ENCODE data around the gene CFAP410. TPM values are rescaled to one million over a fixed set of nuclear protein-coding genes. Genes with fewer than 3 reads are reported as not detected.

CFAP410 gene
- total and polyA plus RNA-seq, 2 of the 4 experiments (the other 2 are of a cell fraction) = 3.8 to 10.3 TPM

- no peak for TF ChIP-seq MAFK (IDR thresholded peaks at IDR 0.05; ENCODE audit: low read depth, low read length)
- no peak for TF ChIP-seq RCOR1 (IDR thresholded peaks at IDR 0.05; ENCODE audit: insufficient replicate concordance, low read length)
Measured at GRCh38 chr21:44297525-44298290, 41.5 kb downstream of the CFAP410 start (continued).

DNA sequence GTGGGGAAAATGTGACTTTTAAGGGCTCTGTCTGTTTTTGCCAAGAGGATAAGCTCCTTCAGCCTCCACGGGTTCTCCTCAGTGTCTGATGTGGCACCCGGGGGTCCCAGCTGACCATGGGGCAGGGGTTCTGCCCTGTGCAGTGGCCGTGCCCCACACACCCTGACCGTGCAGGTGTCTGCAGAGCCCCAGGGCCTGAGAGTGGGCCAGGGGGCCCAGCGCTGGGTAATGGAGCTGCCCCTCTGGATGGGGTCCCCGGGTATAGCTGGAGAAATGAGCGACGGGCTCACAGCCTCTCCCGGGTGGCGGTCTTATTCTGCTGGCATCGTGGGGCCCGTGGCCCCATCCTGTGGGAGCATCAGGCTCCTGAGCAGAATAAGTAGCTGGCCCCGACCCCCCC lies 42.3 kb downstream of the CFAP410 start:
- TF ChIP-seq POLR2A (IDR thresholded peaks at IDR 0.05; ENCODE audit: low read depth, low read length) (no peak), SMC3 (IDR thresholded peaks at IDR 0.05; ENCODE audit: low read depth, low read length) (no peak)
- no peaks in the 10 kb centered on the region for H3K9me3 ChIP-seq (ENCODE audit: control insufficient read depth, insufficient read depth, low read length)
- H3K4ac ChIP-seq (ENCODE audit: low read depth, low read length) = no peak overlapping the region
- no peak overlapping the region for H2AK9ac ChIP-seq (replicated peaks; ENCODE audit: low read depth, low read length, poor library complexity)
- 76% methylated on average over 8 of the region's 13 CpGs; no CpG with 5 or more reads in 1 of the 2 experiments for WGBS, 2 experiments (ENCODE audit: extremely low coverage in 2 of 2, insufficient read length in 1 of 2)
- H4K91ac ChIP-seq (ENCODE audit: insufficient read depth, low read depth, low read length) = no peak overlapping the region
- peaks cover 14% of the 10 kb centered on the region for H4K20me1 ChIP-seq (ENCODE audit: insufficient read depth, low read length)
- H4K8ac ChIP-seq (ENCODE audit: low read depth in 2 of 2, low read length in 2 of 2) = no peak overlapping the region
- in situ Hi-C loops (cut with MboI; ENCODE audit: low sequenced_read_pairs) (no loop called here), intact Hi-C loops (cut with micrococcal nuclease) (no loop called here), dilution Hi-C loops (cut with HindIII; ENCODE audit: low sequenced_read_pairs, unreplicated experiment) (no loop called here)
- H2BK120ac ChIP-seq (ENCODE audit: low read depth, low read length) = no peak overlapping the region
- no peaks in the 10 kb centered on the region for H3K9me1 ChIP-seq (ENCODE audit: insufficient read depth, low read length)
- no peak overlapping the region; the same call in 1 of the 2 replicates for H2AK5ac ChIP-seq (ENCODE audit: low read depth, low read length)
- H3K18ac ChIP-seq (ENCODE audit: low read depth, low read length) = no peak overlapping the region
- no peak overlapping the region for H3K27ac ChIP-seq (ENCODE audit: insufficient read depth, low read length)
- H3K4me1 ChIP-seq (ENCODE audit: control insufficient read depth, insufficient read depth, low read length) = peaks cover 12% of the 10 kb centered on the region; the same call in 1 of the 2 replicates
- no peak overlapping the region for H2BK5ac ChIP-seq (ENCODE audit: low read depth, low read length, poor library complexity, severe bottlenecking)
- H3K36me3 ChIP-seq (ENCODE audit: control insufficient read depth, insufficient read depth, low read length) = no peaks in the 10 kb centered on the region
- H2BK20ac ChIP-seq (ENCODE audit: low read depth, low read length) = no peak overlapping the region
- no peak overlapping the region for H3K4me3 ChIP-seq (ENCODE audit: insufficient read depth, low read depth, low read length)
- no peak overlapping the region for H3K4me2 ChIP-seq (ENCODE audit: low read depth, low read length)
- H3K9ac ChIP-seq (ENCODE audit: low read depth, low read length) = no peak overlapping the region
- no peak overlapping the region for H2AFZ ChIP-seq (replicated peaks; ENCODE audit: low read length, poor library complexity)
- H3K14ac ChIP-seq (replicated peaks; ENCODE audit: low read depth, low read length) = no peak overlapping the region
- CTCF ChIA-PET = interaction anchor here (0.6 kb wide), 1 partner anchor 396 kb away, joined by 7 read pairs; no protein-coding TSS in a partner anchor
- peaks cover 8 to 10% of the 10 kb centered on the region in 2 experiments for H3K79me1 ChIP-seq (ENCODE audit: low read depth in 1 of 2, low read length in 2 of 2)
- no peak overlapping the region for H4K5ac ChIP-seq (ENCODE audit: low read depth, low read length)
- H3K27me3 ChIP-seq (ENCODE audit: control insufficient read depth, insufficient read depth, low read length) = peaks cover 4% of the 10 kb centered on the region; the same call in 1 of the 2 replicates
- no TSS peak for BruUV-seq (replicated peaks)
- DNase-seq = no peak
- H2BK15ac ChIP-seq (ENCODE audit: low read depth, low read length) = no peak overlapping the region
- no peak for ATAC-seq (ENCODE audit: low read depth)
- H3K23ac ChIP-seq (ENCODE audit: low read depth, low read length) = no peak overlapping the region
- H3K56ac ChIP-seq (ENCODE audit: extremely low read depth, insufficient read depth, low read length) = no peak overlapping the region
- POLR2A ChIA-PET (ENCODE audit: unreplicated experiment) = interaction anchor here (0.5 kb wide), 1 partner anchor 185 kb away, joined by 4 read pairs; no protein-coding TSS in a partner anchor
